HepG2 (cell line): ENCODE results near the gene UBE3D. TPM values are rescaled to one million over a fixed set of nuclear protein-coding genes. Genes with fewer than 3 reads are reported as not detected.

ENCODE experiments used
- ATAC-seq: fragments of 200-7000 bp; cut with Tn5 transposase; 3 replicates; pipeline ENCODE4 v1.9.1; 2020; ENCODE audit warnings: mild to moderate bottlenecking, moderate library complexity
- BruUV-seq: library from RNA; stranded (reverse); fragments of 400-500 nt; replicated peaks from 2 replicates; lab custom pipeline; 2021; lab: Mats Ljungman, UMichigan
- CTCF ChIA-PET: fragments of 300-600 bp; formaldehyde crosslinking; extraction: SDS; loops from one replicate; lab custom pipeline; 2021; ENCODE audit warnings: low total read pairs, inconsistent platforms, low intra/inter-chr PET ratio; lab: Yijun Ruan, JAX
- POLR2A ChIA-PET: fragments of 350-600 bp; sonication (Branson Sonifier 250); formaldehyde crosslinking; loops from one replicate; lab custom pipeline; 2020; ENCODE audit warnings: antibody characterized with exemption, inconsistent platforms; lab: Yijun Ruan, JAX
- DNase-seq: peaks from one replicate; pipeline ENCODE4 v3.0.0-alpha.2; 2015; ENCODE audit warnings: low spot score
- FAIRE-seq: peaks from 3 replicates; lab custom pipeline; 2011; peaks lifted over from hg19 to GRCh38; lab: Jason Lieb, UNC
- H2AFZ ChIP-seq: one replicate; pipeline ENCODE4 v1.6.1; 2011; ENCODE audit warnings: low read length, inconsistent platforms
- H3K27ac ChIP-seq: fragments of 300-600 bp; 3 replicates; pipeline ENCODE4 v1.8.0; 2011; ENCODE audit warnings: mixed run types, mild to moderate bottlenecking, mixed read lengths, low read length, inconsistent platforms; ENCODE audit not compliant: insufficient read depth; ENCODE audit errors: extremely low read length
- H3K27me3 ChIP-seq, 2 experiments: fragments of 200-600 bp in 1 of 2; 2 replicates in 1 of 2; 3 replicates in 1 of 2; pipeline versions ENCODE4 v1.6.0 to v1.8.0; 2011; ENCODE audit warnings: low read length in 2 of 2, mild to moderate bottlenecking in 2 of 2, moderate library complexity in 2 of 2, inconsistent platforms in 1 of 2; ENCODE audit not compliant: insufficient read depth in 2 of 2, control insufficient read depth in 1 of 2
- H3K36me3 ChIP-seq, 2 experiments: fragments of 200-600 bp in 1 of 2; replicated peaks in 1 of 2; 2 replicates in 1 of 2; 3 replicates in 1 of 2; pipeline versions ENCODE4 v1.5.1 to v1.8.0; 2011; ENCODE audit warnings: low read length in 2 of 2, inconsistent platforms in 1 of 2; ENCODE audit not compliant: insufficient read depth in 2 of 2, control insufficient read depth in 1 of 2
- H3K4me1 ChIP-seq: 2 replicates; pipeline ENCODE4 v1.5.1; 2012; ENCODE audit warnings: low read length, inconsistent platforms; ENCODE audit not compliant: insufficient read depth
- H3K4me2 ChIP-seq: 2 replicates; pipeline ENCODE4 v1.6.0; 2011; ENCODE audit warnings: low read depth, low read length, inconsistent platforms
- H3K4me3 ChIP-seq, 3 experiments: fragments of 200-600 bp in 1 of 3; sonication (generic), shearing (Covaris generic) in 1 of 3; replicated peaks in 1 of 3; 2 replicates each; pipeline ENCODE4 v1.5.1; 2011 to 2016; ENCODE audit warnings: low read length in 3 of 3, inconsistent platforms in 2 of 3, low read depth in 2 of 3, mild to moderate bottlenecking in 2 of 3, control low read depth in 1 of 3, mixed read lengths in 1 of 3; ENCODE audit not compliant: insufficient read depth in 1 of 3
- H3K79me2 ChIP-seq: one replicate; pipeline ENCODE4 v1.6.1; 2011; ENCODE audit warnings: low read length, inconsistent platforms; ENCODE audit not compliant: insufficient read depth
- H3K9ac ChIP-seq: 2 replicates; pipeline ENCODE4 v1.6.0; 2011; ENCODE audit warnings: mild to moderate bottlenecking, low read depth, low read length, inconsistent platforms; ENCODE audit not compliant: insufficient read depth
- H3K9me3 ChIP-seq: 2 replicates; pipeline ENCODE4 v1.5.1; 2012; ENCODE audit warnings: mild to moderate bottlenecking, low read length
- H4K20me1 ChIP-seq: 2 replicates; pipeline ENCODE4 v1.6.0; 2011; ENCODE audit warnings: inconsistent platforms, mild to moderate bottlenecking, low read length, moderate library complexity; ENCODE audit not compliant: insufficient read depth
- ISL2 ChIP-seq: sonication (generic); formaldehyde crosslinking; IDR thresholded peaks from 2 replicates; pipeline ENCODE4 v1.5.0; 2020; ENCODE audit warnings: missing genetic modification reagents
- ISX ChIP-seq: sonication (generic); formaldehyde crosslinking; conservative IDR thresholded peaks from 2 replicates; pipeline ENCODE4 v1.5.0; 2020; ENCODE audit warnings: missing genetic modification reagents
- KAT8 ChIP-seq: IDR thresholded peaks from 2 replicates; pipeline ENCODE4 v1.6.1; 2016; ENCODE audit warnings: missing genetic modification reagents, missing compliant biosample characterization
- NR2F6 ChIP-seq, 2 experiments: IDR thresholded peaks; 2 replicates each; pipeline ENCODE4 v1.6.1; 2016; ENCODE audit warnings: antibody characterized with exemption in 1 of 2, mild to moderate bottlenecking in 1 of 2
- SETDB1 ChIP-seq: sonication (generic); formaldehyde crosslinking; IDR thresholded peaks from 2 replicates; pipeline ENCODE4 v1.5.1; 2020; ENCODE audit warnings: missing genetic modification reagents, mild to moderate bottlenecking, borderline replicate concordance
- TAF15 ChIP-seq: fragments of 200-400 bp; formaldehyde crosslinking; IDR thresholded peaks from one replicate; pipeline ENCODE4 v1.6.1; 2018; ENCODE audit warnings: mild to moderate bottlenecking, low read depth, low read length; ENCODE audit not compliant: poor library complexity, severe bottlenecking
- ZKSCAN1 ChIP-seq: fragments of 150-350 bp; IDR thresholded peaks from 2 replicates; pipeline ENCODE4 v1.6.1; 2014; ENCODE audit warnings: low read length
- ZNF431 ChIP-seq: sonication (generic); formaldehyde crosslinking; IDR thresholded peaks from 2 replicates; pipeline ENCODE4 v1.9.0; 2022; ENCODE audit warnings: missing genetic modification reagents, low read depth, mild to moderate bottlenecking, borderline replicate concordance
- ZNF747 ChIP-seq: sonication (generic); formaldehyde crosslinking; IDR thresholded peaks from 2 replicates; pipeline ENCODE4 v1.8.1; 2023; ENCODE audit warnings: missing genetic modification reagents, mild to moderate bottlenecking, borderline replicate concordance
- WGBS: methylation state at CpG from one replicate; pipeline ENCODE4 v1.1.6; 2017; ENCODE audit warnings: low lambda C conversion rate; 5-methylcytosine and 5-hydroxymethylcytosine counted together
- in situ Hi-C: cut with HindIII; loops from 2 replicates; pipeline ENCODE4 v1.10.0; 2017; ENCODE audit warnings: low pct_unique_long_range_greater_than_20kb; ENCODE audit not compliant: extremely low pct_ligation_motif_present
- intact Hi-C: fragments of 100-400 bp; cut with micrococcal nuclease; formaldehyde crosslinking; loops from one replicate; pipeline ENCODE4 v1.10.0; 2022; ENCODE audit not compliant: unreplicated experiment
- polyA plus RNA-seq, 8 experiments: library from polyadenylated mRNA; depleted of rRNA in 3 of 8; stranded (reverse) in 7 of 8; unstranded in 1 of 8; fragments of >200 nt; fragmentation: Illumina TruSeq in 4 of 8; extraction: Trizol in 4 of 8; gene quantifications; 2 replicates each; pipeline versions ENCODE4 v1.2.1 to v1.2.3, GENCODE V29; 2011 to 2016; ENCODE audit warnings: low read depth in 4 of 8, missing spikeins in 1 of 8, mixed read lengths in 1 of 8; ENCODE audit not compliant: insufficient read depth in 1 of 8
- total RNA-seq, 5 experiments: library from RNA; depleted of rRNA; stranded (reverse); fragments of >200 nt; fragmentation: Illumina TruSeq; extraction: Trizol; gene quantifications; 2 replicates each; pipeline ENCODE4 v1.2.3, GENCODE V29; 2016; ENCODE audit warnings: low read depth in 1 of 5
- TF ChIP-seq, protein P1 (sequence below): IDR thresholded peaks from 2 replicates; pipeline ENCODE4 v1.6.1; 2012; ENCODE audit warnings: low read depth, low read length, improper control_type of control experiment
- TF ChIP-seq, protein P2 (sequence below): IDR thresholded peaks from 2 replicates; pipeline ENCODE4 v1.6.1; 2016; ENCODE audit warnings: low read depth, control low read depth
- TF ChIP-seq, protein P3 (sequence below): sonication (generic); formaldehyde crosslinking; IDR thresholded peaks from 2 replicates; pipeline ENCODE4 v1.4.0; 2020; ENCODE audit warnings: mild to moderate bottlenecking, missing genetic modification reagents
- TF ChIP-seq, protein P4 (sequence below): IDR thresholded peaks from 2 replicates; pipeline ENCODE4 v1.6.1; 2016; ENCODE audit warnings: control low read depth
- TF ChIP-seq, protein P5 (sequence below): sonication (generic); formaldehyde crosslinking; IDR thresholded peaks from 2 replicates; pipeline ENCODE4 v1.4.0; 2020; ENCODE audit warnings: missing genetic modification reagents

Gene UBE3D
- total and polyA plus RNA-seq, 2 of the 13 experiments (the other 11 are each of a cell fraction or from before 2014, with no cell fraction given), result 5.1 to 11.4 TPM

DNA sequence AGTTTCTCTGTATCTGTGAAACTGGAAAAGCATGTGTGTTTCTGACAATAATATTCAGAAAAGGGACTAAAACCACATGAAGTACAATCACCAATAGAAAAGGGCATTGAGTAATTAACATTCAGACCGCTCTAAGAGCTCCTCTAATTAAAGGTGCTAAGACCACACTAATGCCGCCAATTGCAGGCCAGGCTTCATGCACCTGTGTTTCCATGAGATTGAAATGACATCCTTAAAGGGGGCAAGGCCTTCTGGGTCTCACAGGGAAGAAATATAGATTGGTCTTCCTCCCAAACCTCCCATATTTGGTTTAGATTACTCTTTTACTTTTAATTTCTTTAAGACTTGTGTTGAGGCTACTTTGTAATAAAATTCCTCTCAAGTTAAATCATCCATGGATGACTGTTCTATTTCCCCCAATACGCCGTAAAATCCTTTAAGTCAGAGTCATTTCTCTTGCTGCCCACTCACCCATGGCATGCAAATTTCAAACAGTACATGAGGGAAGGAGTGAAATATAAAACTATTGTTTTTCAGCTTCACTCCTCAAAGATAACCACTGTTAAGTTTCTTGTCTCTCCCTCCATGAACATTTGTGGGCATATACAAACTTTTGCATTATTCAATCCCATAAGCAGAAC is 110.6 kb downstream of the UBE3D start:
- BruUV-seq, result no TSS peak
- Histone ChIP-seq H3K4me3 (no peak overlapping the region), H3K27me3 (no peaks in the 10 kb centered on the region), H3K36me3 (peaks cover 0 to 3% of the 10 kb centered on the region in 2 experiments; a peak in 3 of 5 replicates), H3K4me1 (no peaks in the 10 kb centered on the region), H3K4me2 (no peak overlapping the region), H4K20me1 (no peaks in the 10 kb centered on the region), H3K9me3 (no peaks in the 10 kb centered on the region), H3K9ac (no peak overlapping the region), H3K27ac (no peak overlapping the region), H3K79me2 (no peaks in the 10 kb centered on the region), H2AFZ (no peak overlapping the region)
- WGBS, result 96% methylated on average over 4 of the region's 4 CpGs
- ATAC-seq (no peak), DNase-seq (no peak), FAIRE-seq (no peak)
- intact Hi-C loops (no loop called here), in situ Hi-C loops (no loop called here)
- ChIA-PET POLR2A (no interaction called here), CTCF (no interaction called here)
- no peak for TF ChIP-seq ISX
- TF ChIP-seq ISL2, result no peak
- TF ChIP-seq SETDB1 (CRISPR knock-in tag), result no peak
- TF ChIP-seq ZKSCAN1, result no peak
- TF ChIP-seq, protein P1, sequence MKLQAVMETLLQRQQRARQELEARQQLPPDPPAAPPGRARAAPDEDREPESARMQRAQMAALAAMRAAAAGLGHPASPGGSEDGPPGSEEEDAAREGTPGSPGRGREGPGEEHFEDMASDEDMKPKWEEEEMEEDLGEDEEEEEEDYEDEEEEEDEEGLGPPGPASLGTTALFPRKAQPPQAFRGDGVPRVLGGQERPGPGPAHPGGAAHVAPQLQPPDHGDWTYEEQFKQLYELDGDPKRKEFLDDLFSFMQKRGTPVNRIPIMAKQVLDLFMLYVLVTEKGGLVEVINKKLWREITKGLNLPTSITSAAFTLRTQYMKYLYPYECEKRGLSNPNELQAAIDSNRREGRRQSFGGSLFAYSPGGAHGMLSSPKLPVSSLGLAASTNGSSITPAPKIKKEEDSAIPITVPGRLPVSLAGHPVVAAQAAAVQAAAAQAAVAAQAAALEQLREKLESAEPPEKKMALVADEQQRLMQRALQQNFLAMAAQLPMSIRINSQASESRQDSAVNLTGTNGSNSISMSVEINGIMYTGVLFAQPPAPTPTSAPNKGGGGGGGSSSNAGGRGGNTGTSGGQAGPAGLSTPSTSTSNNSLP, result no peak
- TF ChIP-seq NR2F6 (IDR thresholded peaks at IDR 0.05), result no peak
- no peak for TF ChIP-seq NR2F6 (CRISPR knock-in tag; IDR thresholded peaks at IDR 0.05)
- TF ChIP-seq, protein P2, sequence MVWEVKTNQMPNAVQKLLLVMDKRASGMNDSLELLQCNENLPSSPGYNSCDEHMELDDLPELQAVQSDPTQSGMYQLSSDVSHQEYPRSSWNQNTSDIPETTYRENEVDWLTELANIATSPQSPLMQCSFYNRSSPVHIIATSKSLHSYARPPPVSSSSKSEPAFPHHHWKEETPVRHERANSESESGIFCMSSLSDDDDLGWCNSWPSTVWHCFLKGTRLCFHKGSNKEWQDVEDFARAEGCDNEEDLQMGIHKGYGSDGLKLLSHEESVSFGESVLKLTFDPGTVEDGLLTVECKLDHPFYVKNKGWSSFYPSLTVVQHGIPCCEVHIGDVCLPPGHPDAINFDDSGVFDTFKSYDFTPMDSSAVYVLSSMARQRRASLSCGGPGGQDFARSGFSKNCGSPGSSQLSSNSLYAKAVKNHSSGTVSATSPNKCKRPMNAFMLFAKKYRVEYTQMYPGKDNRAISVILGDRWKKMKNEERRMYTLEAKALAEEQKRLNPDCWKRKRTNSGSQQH, result no peak
- TF ChIP-seq ZNF431 (CRISPR knock-in tag), result no peak
- no peak for TF ChIP-seq KAT8
- TF ChIP-seq TAF15, result no peak
- TF ChIP-seq ZNF747 (CRISPR knock-in tag), result no peak
- TF ChIP-seq, protein P3, sequence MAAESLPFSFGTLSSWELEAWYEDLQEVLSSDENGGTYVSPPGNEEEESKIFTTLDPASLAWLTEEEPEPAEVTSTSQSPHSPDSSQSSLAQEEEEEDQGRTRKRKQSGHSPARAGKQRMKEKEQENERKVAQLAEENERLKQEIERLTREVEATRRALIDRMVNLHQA (CRISPR knock-in tag), result no peak
- TF ChIP-seq, protein P4, sequence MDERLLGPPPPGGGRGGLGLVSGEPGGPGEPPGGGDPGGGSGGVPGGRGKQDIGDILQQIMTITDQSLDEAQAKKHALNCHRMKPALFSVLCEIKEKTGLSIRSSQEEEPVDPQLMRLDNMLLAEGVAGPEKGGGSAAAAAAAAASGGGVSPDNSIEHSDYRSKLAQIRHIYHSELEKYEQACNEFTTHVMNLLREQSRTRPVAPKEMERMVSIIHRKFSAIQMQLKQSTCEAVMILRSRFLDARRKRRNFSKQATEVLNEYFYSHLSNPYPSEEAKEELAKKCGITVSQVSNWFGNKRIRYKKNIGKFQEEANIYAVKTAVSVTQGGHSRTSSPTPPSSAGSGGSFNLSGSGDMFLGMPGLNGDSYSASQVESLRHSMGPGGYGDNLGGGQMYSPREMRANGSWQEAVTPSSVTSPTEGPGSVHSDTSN (CRISPR knock-in tag), result no peak
- TF ChIP-seq, protein P5, sequence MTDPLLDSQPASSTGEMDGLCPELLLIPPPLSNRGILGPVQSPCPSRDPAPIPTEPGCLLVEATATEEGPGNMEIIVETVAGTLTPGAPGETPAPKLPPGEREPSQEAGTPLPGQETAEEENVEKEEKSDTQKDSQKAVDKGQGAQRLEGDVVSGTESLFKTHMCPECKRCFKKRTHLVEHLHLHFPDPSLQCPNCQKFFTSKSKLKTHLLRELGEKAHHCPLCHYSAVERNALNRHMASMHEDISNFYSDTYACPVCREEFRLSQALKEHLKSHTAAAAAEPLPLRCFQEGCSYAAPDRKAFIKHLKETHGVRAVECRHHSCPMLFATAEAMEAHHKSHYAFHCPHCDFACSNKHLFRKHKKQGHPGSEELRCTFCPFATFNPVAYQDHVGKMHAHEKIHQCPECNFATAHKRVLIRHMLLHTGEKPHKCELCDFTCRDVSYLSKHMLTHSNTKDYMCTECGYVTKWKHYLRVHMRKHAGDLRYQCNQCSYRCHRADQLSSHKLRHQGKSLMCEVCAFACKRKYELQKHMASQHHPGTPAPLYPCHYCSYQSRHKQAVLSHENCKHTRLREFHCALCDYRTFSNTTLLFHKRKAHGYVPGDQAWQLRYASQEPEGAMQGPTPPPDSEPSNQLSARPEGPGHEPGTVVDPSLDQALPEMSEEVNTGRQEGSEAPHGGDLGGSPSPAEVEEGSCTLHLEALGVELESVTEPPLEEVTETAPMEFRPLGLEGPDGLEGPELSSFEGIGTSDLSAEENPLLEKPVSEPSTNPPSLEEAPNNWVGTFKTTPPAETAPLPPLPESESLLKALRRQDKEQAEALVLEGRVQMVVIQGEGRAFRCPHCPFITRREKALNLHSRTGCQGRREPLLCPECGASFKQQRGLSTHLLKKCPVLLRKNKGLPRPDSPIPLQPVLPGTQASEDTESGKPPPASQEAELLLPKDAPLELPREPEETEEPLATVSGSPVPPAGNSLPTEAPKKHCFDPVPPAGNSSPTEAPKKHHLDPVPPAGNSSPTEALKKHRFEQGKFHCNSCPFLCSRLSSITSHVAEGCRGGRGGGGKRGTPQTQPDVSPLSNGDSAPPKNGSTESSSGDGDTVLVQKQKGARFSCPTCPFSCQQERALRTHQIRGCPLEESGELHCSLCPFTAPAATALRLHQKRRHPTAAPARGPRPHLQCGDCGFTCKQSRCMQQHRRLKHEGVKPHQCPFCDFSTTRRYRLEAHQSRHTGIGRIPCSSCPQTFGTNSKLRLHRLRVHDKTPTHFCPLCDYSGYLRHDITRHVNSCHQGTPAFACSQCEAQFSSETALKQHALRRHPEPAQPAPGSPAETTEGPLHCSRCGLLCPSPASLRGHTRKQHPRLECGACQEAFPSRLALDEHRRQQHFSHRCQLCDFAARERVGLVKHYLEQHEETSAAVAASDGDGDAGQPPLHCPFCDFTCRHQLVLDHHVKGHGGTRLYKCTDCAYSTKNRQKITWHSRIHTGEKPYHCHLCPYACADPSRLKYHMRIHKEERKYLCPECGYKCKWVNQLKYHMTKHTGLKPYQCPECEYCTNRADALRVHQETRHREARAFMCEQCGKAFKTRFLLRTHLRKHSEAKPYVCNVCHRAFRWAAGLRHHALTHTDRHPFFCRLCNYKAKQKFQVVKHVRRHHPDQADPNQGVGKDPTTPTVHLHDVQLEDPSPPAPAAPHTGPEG (CRISPR knock-in tag), result no peak
